ENCODE data around the gene NIPAL4.

DNA sequence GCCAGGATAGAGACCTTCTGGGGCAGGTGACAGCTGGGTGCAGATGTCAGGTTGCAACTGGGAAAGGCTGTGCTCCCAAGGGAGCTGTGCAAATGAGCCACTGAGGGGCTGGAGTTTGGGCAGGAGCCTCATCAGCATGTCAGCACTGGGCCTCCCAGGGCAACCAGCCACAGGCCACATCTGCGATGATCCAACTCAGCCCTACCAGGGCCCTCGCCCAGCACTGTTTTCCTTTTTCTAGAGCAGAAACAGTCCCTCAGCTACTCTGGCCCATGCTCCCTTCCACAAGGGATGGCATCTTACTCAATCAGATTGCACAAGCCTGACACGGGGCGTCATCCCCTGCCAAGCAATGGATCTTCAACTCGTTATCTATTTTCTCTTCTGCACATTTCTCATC is 24.8 kb downstream of the NIPAL4 start:
- TF ChIP-seq, protein P1, sequence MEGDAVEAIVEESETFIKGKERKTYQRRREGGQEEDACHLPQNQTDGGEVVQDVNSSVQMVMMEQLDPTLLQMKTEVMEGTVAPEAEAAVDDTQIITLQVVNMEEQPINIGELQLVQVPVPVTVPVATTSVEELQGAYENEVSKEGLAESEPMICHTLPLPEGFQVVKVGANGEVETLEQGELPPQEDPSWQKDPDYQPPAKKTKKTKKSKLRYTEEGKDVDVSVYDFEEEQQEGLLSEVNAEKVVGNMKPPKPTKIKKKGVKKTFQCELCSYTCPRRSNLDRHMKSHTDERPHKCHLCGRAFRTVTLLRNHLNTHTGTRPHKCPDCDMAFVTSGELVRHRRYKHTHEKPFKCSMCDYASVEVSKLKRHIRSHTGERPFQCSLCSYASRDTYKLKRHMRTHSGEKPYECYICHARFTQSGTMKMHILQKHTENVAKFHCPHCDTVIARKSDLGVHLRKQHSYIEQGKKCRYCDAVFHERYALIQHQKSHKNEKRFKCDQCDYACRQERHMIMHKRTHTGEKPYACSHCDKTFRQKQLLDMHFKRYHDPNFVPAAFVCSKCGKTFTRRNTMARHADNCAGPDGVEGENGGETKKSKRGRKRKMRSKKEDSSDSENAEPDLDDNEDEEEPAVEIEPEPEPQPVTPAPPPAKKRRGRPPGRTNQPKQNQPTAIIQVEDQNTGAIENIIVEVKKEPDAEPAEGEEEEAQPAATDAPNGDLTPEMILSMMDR (conservative IDR thresholded peaks at IDR 0.05), result no peak
- no peak for TF ChIP-seq ZFX (IDR thresholded peaks at IDR 0.05)
